Astrocyte (in vitro differentiated cells and primary cell): Measurements from ENCODE around the gene KLHDC8A.

Source experiments
- EZH2 ChIP-seq: IDR thresholded peaks from 2 replicates; pipeline ENCODE4 v1.6.1; 2012; ENCODE audit warnings: mild to moderate bottlenecking, low read length, inconsistent platforms; ENCODE audit not compliant: insufficient read depth
- TF ChIP-seq, protein P1 (sequence below): IDR thresholded peaks from 2 replicates; pipeline ENCODE4 v1.5.1; 2011; ENCODE audit warnings: low read depth, mild to moderate bottlenecking, inconsistent platforms, low read length, moderate library complexity; ENCODE audit not compliant: insufficient read depth

DNA sequence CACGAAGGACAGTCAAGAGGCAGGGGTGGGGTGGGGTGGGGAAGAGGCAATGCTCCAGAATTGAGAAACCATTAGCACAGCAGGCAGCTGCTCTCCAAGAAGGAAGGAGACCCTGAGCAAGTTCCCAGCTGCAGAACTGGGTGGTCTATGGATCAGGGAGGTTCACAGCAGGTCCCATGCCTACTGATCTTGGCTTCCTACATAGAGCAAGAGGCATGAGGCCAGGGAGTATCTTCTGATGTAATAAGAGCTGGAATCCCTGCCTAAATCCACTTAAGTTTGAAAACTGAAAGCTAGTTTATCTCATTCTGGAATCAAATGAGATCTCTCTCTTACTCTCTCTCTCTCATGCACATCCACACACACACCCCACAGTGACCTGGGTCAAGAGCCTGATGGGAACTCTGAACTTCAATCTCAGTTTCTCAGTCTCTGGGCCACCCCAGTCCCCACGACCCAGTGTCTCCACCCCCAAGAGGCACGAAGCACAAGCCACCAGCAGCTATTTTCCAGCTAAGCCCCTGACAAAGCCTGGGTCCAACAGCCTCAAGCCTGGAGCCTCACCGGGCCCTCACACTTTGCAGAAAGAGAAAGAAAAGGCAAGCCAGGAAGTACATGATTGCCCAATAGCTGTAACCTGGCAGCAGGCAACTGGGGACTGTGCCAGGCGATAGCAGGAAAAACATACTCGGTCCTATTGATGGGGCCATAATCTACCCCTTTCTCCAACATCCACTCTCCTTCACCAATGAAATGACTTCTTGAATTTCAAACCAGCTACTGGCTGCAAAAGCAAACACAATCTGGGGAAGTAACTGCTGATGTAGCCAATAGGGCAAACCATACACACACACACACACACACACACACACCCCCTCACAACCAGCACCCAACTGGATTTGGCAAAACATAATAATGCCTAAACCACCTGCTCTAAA, 37.4 kb downstream of the KLHDC8A start:
- TF ChIP-seq, protein P1, sequence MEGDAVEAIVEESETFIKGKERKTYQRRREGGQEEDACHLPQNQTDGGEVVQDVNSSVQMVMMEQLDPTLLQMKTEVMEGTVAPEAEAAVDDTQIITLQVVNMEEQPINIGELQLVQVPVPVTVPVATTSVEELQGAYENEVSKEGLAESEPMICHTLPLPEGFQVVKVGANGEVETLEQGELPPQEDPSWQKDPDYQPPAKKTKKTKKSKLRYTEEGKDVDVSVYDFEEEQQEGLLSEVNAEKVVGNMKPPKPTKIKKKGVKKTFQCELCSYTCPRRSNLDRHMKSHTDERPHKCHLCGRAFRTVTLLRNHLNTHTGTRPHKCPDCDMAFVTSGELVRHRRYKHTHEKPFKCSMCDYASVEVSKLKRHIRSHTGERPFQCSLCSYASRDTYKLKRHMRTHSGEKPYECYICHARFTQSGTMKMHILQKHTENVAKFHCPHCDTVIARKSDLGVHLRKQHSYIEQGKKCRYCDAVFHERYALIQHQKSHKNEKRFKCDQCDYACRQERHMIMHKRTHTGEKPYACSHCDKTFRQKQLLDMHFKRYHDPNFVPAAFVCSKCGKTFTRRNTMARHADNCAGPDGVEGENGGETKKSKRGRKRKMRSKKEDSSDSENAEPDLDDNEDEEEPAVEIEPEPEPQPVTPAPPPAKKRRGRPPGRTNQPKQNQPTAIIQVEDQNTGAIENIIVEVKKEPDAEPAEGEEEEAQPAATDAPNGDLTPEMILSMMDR = no peak
- TF ChIP-seq EZH2 = no peak
